MV-4-11 (cell line): ENCODE results near the gene LEF1.

Experiments used
- DNase-seq: peaks from one replicate; lab custom pipeline; 2025; lab: John Stamatoyannopoulos, UW

LEF1 gene

DNA sequence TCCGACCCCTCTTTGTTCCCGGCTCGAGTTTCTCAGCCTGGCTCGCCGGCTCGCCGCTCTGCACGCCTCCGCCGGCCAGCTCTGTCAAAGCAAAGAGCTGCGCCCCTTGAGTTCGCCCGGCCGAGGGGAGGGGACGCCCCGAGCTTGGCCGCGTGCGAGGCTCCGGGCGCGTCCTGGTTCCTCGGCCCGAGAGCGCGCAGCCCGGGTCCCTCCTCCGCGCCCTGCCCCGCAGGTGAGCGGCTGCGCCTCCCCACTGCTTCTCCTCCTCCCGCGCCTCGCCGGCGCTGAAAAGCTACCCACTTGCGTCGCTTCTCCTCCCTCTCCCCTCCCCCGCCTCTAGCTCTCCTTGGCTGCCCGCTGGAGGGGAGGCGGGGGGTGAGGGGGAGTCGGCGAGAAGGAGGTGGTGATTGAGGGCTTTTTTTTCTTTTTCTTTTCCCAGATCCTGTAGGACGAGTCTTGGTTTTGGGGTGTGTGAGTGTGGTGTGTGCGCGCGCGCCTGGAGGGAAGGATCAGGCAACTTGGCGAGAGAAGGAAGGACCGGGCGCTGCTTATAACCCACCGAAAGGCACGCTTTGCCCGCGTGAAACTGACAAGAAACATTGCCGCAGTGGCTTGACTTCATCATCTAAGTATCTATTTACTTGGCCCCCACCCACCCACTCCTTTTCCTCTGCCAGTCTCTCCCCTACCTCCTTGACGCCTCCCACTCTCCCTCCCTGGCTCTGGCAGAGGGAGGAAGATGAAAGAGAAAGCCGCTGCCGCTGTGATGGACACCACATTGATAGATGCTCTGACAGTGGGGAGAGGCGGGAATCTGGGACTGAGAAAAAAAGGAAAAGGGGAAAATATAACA lies at the start of gene LEF1:
LEF1 (minus strand) TSS at position 262 of the 853 bp plus-strand sequence. CDS start 1,165 bp downstream, outside the sequence.
- no peak for DNase-seq

DNA sequence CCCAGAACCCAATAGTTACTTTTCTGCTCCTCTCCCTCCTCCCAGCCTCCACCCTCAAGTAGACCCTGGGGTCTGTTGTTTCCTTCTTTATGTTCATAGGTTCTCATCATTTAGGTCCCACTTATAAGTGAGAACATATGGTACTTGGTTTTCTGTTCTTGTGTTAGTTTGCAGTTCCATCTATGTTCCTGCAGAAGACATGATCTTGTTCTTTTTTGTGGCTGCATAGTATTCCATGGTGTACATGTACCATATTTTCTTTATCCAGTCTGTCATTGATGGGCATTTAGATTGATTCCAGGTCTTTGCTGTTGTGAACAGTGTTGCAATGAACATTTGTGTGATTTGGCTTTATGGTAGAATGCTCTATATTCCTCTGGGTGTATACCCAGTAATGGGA lies 47.8 kb upstream of the LEF1 start:
- no peak for DNase-seq

GRCh38 chr4:108215055-108215454 lies 46.3 kb upstream of the LEF1 start:
- DNase-seq: no peak

- DNase-seq: no peak
Measured at GRCh38 chr4:108213723-108214122, 45.0 kb upstream of the LEF1 start.

DNA sequence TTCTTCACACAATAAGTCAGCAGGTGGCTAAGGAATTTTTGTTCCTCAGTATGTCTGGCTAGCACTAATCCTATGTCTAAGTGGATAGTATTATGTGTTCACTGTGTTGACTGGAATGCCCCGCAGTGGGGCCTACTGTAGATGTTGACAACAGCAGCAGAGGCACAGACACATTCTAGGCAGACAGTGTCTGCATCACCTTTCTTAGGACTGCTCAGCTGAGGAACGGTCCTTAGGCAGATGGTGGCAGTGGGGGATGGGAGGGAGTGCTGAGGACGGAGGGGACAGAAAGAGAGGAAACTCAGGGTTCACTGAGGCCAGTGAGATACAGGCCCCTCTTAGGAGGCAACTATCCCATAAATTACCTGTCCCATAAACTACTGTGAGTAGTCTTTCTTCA lies 44.6 kb upstream of the LEF1 start:
- no peak for DNase-seq

DNA sequence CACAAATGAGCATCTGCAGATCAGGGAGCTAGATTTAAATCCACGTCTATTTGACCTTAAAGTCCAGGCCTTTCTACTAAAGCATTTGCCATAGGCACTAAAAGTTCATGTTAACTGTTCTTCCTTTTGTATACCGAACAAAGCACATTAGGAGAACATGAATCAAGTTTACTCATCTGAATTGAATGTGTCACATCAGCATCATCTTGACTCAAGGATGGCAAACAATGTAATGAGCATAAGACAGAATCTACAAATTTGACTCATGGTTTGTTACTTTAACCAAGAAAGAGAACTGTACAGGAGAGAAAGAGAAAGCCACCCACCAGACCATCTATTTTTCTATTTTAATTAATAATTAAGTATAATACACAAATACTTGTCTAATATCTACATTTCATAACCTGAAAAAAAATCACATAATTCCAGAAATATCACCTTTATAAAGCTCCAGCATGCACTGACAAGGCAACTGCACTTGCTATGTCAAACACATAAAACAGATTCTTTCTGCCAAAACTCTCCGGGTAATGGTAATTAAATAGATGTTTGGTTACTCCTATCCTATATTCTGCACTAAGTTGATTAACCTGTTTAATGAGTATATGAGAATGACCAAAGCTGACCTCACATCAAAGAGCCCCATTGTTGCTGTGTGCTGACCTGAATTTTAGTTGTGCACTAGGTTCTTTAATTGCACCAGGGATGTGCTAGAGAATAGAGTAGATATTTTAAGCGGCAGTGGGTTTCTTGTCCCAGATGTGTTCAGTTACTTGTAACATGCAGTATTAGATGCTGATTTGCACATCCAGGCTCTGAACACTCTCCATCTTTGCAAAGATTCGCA lies 42.5 kb upstream of the LEF1 start:
- DNase-seq: no peak

DNA sequence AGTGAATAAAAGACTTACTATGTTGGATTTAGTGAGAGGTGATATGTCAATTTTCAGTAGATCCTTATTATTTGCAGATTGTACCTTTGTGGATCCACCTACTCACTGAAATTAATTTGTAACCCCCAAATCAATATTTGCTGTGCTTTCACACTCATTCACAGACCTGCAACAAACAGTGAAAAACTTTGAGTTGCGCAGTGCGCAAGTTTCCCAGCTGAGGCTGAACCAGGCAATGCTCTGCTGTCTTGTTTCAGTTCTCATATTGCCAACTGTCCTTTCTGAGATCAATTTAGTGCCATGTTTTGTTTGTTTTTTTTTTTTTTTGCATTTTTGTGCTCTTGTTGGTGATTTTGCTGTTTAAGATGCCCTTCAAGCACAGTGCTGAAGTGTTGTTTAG lies 40.8 kb upstream of the LEF1 start:
- peak; percentile 45 for DNase-seq

DNA sequence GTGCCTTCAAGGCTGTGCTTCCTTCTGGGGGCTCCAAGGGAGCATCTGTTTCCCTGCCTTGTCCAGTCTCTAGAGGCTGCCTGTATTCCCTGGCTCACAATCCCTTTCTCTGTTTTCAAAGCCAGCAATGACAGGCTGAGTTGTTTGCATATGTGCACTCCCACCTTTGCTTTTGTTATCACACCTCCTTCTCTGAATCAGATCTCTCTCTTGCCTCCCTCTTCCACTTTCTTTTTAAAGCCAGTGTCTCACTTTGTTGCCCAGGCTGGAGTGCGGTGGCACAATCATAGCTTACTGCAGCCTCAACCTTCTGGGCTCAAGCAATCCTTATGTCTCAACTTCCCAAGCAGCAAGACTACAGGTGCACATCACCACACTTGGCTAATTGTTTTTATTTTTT lies 37.1 kb upstream of the LEF1 start:
- DNase-seq: no peak

DNA sequence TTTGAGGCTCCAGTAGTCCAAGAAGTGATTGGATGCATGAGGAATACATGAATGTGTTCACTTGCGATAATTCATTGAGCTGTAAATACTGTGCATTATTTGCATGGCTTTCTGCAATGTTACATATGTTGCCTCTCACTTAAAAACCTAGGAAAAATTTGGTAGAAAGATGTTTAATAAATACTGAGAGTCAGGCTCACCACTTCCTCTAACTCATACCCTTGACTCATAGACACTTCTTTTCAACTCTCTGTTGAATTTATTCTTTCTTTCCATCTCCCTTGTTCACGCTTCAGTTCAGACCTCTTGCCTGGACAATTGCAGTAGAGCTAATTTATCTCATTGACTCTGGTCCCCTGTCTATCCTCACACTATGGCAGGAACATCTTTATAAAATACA lies 35.8 kb upstream of the LEF1 start:
- DNase-seq: no peak

DNA sequence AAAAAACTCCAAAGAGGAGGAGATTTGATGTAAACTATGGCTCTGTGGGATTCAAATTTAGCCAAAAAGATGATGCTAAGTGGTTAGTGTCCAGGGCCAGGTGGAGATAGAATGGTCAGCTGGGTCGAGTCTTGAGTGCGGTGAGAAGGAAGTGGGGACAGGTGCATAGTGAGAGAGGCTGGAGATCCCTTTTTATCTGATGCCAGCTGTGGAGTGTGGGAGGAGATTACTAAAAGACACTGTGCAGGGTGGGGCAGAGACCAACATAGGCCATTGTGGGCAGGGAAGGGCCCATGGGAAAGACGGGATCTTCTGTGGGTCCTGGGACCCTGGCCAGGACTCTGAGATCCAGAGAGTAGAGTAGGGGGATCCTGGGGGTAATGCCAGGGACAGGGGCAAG lies 34.6 kb upstream of the LEF1 start:
- no peak for DNase-seq

DNA sequence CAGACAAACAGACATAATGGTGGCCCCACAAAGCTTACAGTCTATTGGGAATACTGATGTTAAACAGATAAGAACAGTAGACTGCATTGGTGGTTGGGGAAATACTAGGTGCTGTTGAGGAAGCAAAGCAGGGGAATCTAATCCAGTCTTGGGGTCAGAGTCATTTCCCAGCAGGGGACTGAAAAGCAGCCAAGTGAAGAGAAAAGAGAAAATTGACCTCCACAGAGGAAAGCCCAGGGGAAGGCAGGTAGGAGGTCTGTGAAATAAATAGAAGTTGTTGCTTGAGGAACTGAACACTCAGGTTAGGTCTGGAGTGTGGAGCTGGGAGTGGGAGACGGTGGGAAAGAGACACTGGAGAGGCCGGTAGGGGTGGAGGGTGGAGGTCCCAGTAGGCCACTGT lies 33.0 kb upstream of the LEF1 start:
- no peak for DNase-seq

GRCh38 chr4:108199881-108200280 lies 31.1 kb upstream of the LEF1 start:
- DNase-seq: no peak

GRCh38 chr4:108193886-108194672 lies 25.3 kb upstream of the LEF1 start:
- no peak for DNase-seq

GRCh38 chr4:108192935-108193334 lies 24.2 kb upstream of the LEF1 start:
- no peak for DNase-seq

GRCh38 chr4:108192056-108192455 lies 23.3 kb upstream of the LEF1 start:
- DNase-seq: no peak

- no peak for DNase-seq
Measured at GRCh38 chr4:108191269-108191914, 22.7 kb upstream of the LEF1 start.

GRCh38 chr4:108188770-108189169 lies 20.0 kb upstream of the LEF1 start:
- DNase-seq: no peak

GRCh38 chr4:108185252-108185651 lies 16.5 kb upstream of the LEF1 start:
- DNase-seq: no peak

DNA sequence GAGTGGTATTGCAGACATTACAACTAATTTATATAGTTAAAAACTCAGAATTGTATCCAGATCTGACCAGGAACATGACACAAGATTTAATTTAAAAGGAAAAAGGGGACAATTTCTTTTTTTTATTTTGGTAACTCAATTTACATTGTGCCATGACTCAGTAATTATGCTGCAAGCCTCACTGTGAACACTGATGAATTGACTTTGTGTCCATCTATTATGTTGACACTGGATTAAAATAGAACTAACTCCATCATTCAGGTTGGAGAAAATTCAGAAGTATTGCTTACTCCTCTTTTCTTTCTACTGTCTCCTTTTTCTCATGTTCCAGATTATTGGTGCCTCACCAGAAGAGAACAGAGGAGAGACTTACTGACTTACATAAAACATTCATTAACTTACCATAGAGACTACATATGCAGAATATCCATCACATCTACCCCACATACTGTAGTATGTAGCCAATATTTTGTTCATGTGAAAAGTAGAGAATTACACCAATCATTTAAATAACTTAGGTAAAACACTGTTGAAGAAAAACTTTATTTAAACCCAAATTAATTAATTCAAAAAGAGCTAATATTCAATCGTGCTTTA lies 15.8 kb upstream of the LEF1 start:
- no peak for DNase-seq

- DNase-seq: no peak
Measured at GRCh38 chr4:108181704-108182103, 13.0 kb upstream of the LEF1 start.

DNA sequence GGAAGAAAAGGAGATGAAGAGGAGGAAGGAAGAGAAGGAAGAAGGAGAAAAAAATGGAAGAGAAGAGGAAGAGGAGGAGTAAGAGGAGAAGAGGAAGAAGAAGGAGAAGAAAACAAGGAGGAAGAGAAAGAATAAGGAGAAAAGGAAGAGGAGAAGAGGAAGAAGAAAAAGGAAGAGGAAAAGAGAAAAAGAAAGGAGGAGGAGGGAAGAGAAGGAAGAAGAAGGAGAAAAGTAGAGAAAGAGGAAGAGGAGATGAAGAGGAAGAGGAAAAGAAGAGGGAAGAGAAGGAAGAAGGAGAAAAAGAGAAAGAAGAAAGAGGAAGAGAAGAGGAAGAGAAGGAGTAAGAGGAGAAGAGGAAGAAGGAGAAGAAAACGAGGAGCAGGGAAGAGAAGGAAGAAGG lies 11.8 kb upstream of the LEF1 start:
- no peak for DNase-seq
